Esophagus muscularis mucosa (tissue), 3 donors: ENCODE data around the gene HLA-DMA.

Experiments used
- CTCF ChIP-seq, 3 experiments: fragments of 200-600 bp in 2 of 3; fragments of 450-650 bp in 1 of 3; sonication (generic) in 2 of 3; IDR thresholded peaks; one replicate each; pipeline ENCODE4 v1.5.1; 2017 to 2019; ENCODE audit warnings: antibody characterized with exemption in 3 of 3, mild to moderate bottlenecking in 2 of 3, moderate library complexity in 1 of 3
- POLR2A ChIP-seq: fragments of 450-650 bp; IDR thresholded peaks from one replicate; pipeline ENCODE4 v1.6.1; 2017; ENCODE audit warnings: antibody characterized with exemption, moderate library complexity, mild to moderate bottlenecking, low read depth

GRCh38 chr6:32974541-32975308 is 21.8 kb upstream of the HLA-DMA start:
- TF ChIP-seq POLR2A = no peak
- no peak for TF ChIP-seq CTCF (IDR thresholded peaks at IDR 0.05)
